Stomach (tissue), 9 donors: ENCODE results near the gene LUZP1. TPM values are rescaled to one million over a fixed set of nuclear protein-coding genes. Genes with fewer than 3 reads are reported as not detected.

Source experiments
- DNase-seq, 2 donors: peaks; one replicate each; pipeline versions ENCODE4 v3.0.0 to v3.0.0-alpha.2; 2013 to 2019
- H3K27ac ChIP-seq, 5 donors: fragments of 200-600 bp in 4 of 5; sonication (generic) in 4 of 5; one replicate each; pipeline ENCODE4 v1.5.1; 2013 to 2019; ENCODE audit warnings: mild to moderate bottlenecking in 1 of 5, moderate library complexity in 1 of 5
- H3K27me3 ChIP-seq, 3 donors: fragments of 200-600 bp; sonication (generic); one replicate each; pipeline ENCODE4 v1.5.1; 2017 to 2019; ENCODE audit warnings: mixed run types in 1 of 3
- H3K36me3 ChIP-seq, 4 donors: fragments of 200-600 bp; sonication (generic); 1 replicate in 3 of 4; 2 replicates in 1 of 4; pipeline ENCODE4 v1.5.1; 2016 to 2019
- H3K4me1 ChIP-seq, 4 donors: fragments of 200-600 bp; sonication (generic); one replicate each; pipeline ENCODE4 v1.5.1; 2016 to 2019
- H3K4me3 ChIP-seq, 4 donors: fragments of 200-600 bp; sonication (generic) in 3 of 4; one replicate each; pipeline ENCODE4 v1.5.1; 2016 to 2019; ENCODE audit warnings: mild to moderate bottlenecking in 1 of 4
- H3K9me3 ChIP-seq, 4 donors: fragments of 200-600 bp; sonication (generic); one replicate each; pipeline ENCODE4 v1.5.1; 2016 to 2019
- EP300 ChIP-seq: sonication (generic); formaldehyde crosslinking; IDR thresholded peaks from one replicate; pipeline ENCODE4 v1.6.1; 2017; ENCODE audit warnings: antibody characterized with exemption
- POLR2A ChIP-seq, 4 donors: fragments of 450-650 bp; IDR thresholded peaks; one replicate each; pipeline ENCODE4 v1.6.1; 2016; ENCODE audit warnings: antibody characterized with exemption in 4 of 4, control low read depth in 2 of 4, mild to moderate bottlenecking in 1 of 4, moderate library complexity in 1 of 4
- POLR2AphosphoS5 ChIP-seq, 3 donors: sonication (generic); formaldehyde crosslinking; IDR thresholded peaks; one replicate each; pipeline ENCODE4 v1.6.1; 2016; ENCODE audit warnings: antibody characterized with exemption in 3 of 3
- WGBS, 5 donors: extraction: QIAGEN DNeasy Blood & Tissue Kit in 3 of 5; methylation state at CpG; one replicate each; pipeline versions ENCODE4 v1.1.5 to v1.1.7; 2013 to 2018; 5-methylcytosine and 5-hydroxymethylcytosine counted together
- intact Hi-C: fragments of 100-400 bp; cut with DNase I; formaldehyde crosslinking; loops from one replicate; pipeline ENCODE4 v1.15.1; 2023; ENCODE audit warnings: low total_unique reads
- polyA plus RNA-seq, 3 donors: library from polyadenylated mRNA; stranded (reverse); fragments of 200-250 nt; gene quantifications; one replicate each; pipeline ENCODE4 v1.2.3, GENCODE V29; 2013
- small RNA-seq, 4 donors: library from RNA; depleted of rRNA; stranded (forward); fragments of <200 nt; gene quantifications; one replicate each; pipeline ENCODE3, GENCODE V24; 2016
- total RNA-seq, 5 donors: library from RNA; depleted of rRNA; stranded (reverse); fragments of >200 nt; gene quantifications; one replicate each; pipeline versions ENCODE4 v1.1.0 to v1.2.3, GENCODE V29; 2014 to 2016
- TF ChIP-seq, protein P1 (sequence below), 7 experiments: fragments of 450-650 bp in 4 of 7; fragments of 200-600 bp in 3 of 7; sonication (generic) in 3 of 7; IDR thresholded peaks; one replicate each; pipeline ENCODE4 v1.5.1; 2016 to 2019; ENCODE audit warnings: antibody characterized with exemption in 7 of 7, control low read depth in 2 of 7, mild to moderate bottlenecking in 1 of 7
- donor health status: healthy with polysubstance abuse.
- donor health status: Bipolar disorder and iron deficiency.
- donor health status: healthy.

LUZP1 gene
- total and polyA plus RNA-seq, 8 donors: 2.6 to 20.4 (median 13.4) TPM

DNA sequence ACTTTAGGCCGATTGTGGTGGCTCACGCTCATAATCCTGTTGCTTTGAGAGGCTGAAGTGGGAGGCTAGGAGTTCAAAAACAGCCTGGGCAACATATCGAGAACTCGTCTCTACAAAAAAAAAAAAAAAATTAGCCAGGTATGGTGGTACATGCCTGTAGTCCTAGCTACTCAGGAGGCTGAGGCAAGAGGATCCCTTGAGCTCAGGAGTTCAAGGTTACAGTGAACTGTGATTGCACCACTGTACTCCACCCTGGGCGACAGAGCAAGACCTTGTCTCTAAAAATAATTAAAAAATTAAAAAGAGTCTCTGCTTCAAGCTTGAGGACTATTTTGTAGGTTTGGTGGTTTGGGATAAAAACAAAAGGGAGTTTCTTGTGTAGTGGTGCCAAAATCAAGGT, 128.1 kb downstream of the LUZP1 start:
- no peak overlapping the region for H3K27ac ChIP-seq
- DNase-seq: no peak
- H3K4me1 ChIP-seq: peaks cover 0 to 44% (median 9%) of the 10 kb centered on the region in 4 donors
- no peaks in the 10 kb centered on the region for H3K9me3 ChIP-seq
- intact Hi-C loops: no loop called here
- H3K36me3 ChIP-seq: peaks cover 0 to 7% (median 3%) of the 10 kb centered on the region in 4 donors
- no peaks in the 10 kb centered on the region for H3K27me3 ChIP-seq
- TF ChIP-seq, protein P1, sequence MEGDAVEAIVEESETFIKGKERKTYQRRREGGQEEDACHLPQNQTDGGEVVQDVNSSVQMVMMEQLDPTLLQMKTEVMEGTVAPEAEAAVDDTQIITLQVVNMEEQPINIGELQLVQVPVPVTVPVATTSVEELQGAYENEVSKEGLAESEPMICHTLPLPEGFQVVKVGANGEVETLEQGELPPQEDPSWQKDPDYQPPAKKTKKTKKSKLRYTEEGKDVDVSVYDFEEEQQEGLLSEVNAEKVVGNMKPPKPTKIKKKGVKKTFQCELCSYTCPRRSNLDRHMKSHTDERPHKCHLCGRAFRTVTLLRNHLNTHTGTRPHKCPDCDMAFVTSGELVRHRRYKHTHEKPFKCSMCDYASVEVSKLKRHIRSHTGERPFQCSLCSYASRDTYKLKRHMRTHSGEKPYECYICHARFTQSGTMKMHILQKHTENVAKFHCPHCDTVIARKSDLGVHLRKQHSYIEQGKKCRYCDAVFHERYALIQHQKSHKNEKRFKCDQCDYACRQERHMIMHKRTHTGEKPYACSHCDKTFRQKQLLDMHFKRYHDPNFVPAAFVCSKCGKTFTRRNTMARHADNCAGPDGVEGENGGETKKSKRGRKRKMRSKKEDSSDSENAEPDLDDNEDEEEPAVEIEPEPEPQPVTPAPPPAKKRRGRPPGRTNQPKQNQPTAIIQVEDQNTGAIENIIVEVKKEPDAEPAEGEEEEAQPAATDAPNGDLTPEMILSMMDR (IDR thresholded peaks at IDR 0.05): no peak
- TF ChIP-seq POLR2A (IDR thresholded peaks at IDR 0.05) (no peak), POLR2AphosphoS5 (IDR thresholded peaks at IDR 0.05) (no peak), EP300 (no peak)
- H3K4me3 ChIP-seq: no peak overlapping the region
- 92 to 98% (median 95%) methylated on average over 5 of the region's 5 CpGs for WGBS, 5 donors

DNA sequence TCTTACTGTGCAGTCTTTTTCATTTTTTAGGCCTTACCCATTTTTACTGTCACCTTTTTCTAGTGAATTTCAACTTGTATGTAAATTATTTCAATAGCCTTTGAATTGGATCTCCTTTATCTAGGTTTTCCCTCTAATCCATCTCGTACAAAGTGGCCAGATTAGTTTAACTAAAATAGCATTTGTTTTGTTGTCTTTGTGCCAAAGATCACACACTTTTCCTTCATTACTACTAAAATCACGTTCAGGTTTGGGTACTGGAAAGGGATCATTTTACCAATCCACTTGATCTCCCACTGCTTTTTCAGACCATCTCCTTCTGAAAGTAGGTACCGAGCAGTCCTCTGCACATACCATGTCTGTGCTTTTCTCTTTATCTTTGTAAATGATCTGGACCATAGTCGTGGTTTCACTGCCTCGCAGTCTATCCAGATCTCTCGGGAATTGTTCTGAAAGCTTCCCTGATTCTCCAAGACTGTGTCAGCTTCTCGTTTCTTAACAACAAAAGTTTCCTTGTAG, 129.3 kb downstream of the LUZP1 start:
- TF ChIP-seq, protein P1 (IDR thresholded peaks at IDR 0.05): no peak
- no peak for TF ChIP-seq POLR2A (IDR thresholded peaks at IDR 0.05)
- no peak for TF ChIP-seq EP300
- TF ChIP-seq POLR2AphosphoS5 (IDR thresholded peaks at IDR 0.05): no peak
- DNase-seq: no peak
- no peak overlapping the region for H3K27ac ChIP-seq
- H3K36me3 ChIP-seq: peaks cover 0 to 2% (median 0%) of the 10 kb centered on the region in 4 donors
- 46 to 61% (median 55%) methylated on average over 7 of the region's 7 CpGs for WGBS, 5 donors
- no peaks in the 10 kb centered on the region for H3K27me3 ChIP-seq
- intact Hi-C loops: no loop called here
- no peaks in the 10 kb centered on the region for H3K9me3 ChIP-seq
- peaks cover 0 to 34% (median 8%) of the 10 kb centered on the region in 4 donors for H3K4me1 ChIP-seq
- no peak overlapping the region for H3K4me3 ChIP-seq

DNA sequence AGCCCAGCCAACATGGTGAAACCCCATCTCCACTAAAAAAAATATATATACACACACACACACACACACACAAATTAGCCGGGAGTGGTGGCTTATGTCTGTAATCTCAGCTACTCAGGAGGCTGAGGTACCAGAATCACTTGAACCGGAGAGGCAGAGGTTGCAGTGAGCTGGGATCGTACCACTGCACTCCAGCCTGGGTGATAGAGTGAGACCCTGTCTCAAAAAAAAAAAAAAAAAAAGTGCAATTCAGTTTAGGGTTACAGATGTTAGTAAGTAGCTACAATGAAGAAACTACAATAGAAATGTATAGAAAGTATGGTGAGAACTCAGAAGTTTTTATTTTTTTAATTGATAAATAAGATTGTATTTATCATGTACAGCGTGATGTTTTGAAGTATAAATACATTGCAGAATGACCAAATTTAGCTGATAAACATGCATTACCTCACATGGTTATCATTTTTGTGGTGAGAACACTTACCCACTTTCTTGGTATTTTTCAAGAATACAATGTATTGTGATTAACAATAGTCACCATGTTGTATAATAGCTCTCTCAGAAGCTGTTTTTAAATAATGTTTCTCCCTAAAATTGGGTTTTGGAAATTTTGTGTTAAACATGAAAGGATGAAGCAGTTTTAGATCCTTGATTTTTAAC, 131.4 kb downstream of the LUZP1 start:
- DNase-seq: no peak
- peaks cover 0 to 39% (median 12%) of the 10 kb centered on the region in 4 donors for H3K4me1 ChIP-seq
- H3K27ac ChIP-seq: no peak overlapping the region
- no peaks in the 10 kb centered on the region for H3K36me3 ChIP-seq
- WGBS, 5 donors: 91 to 95% (median 93%) methylated on average over 4 of the region's 4 CpGs
- no peaks in the 10 kb centered on the region for H3K9me3 ChIP-seq
- no peak for TF ChIP-seq EP300
- no peak for TF ChIP-seq POLR2A (IDR thresholded peaks at IDR 0.05)
- no peak for TF ChIP-seq POLR2AphosphoS5 (IDR thresholded peaks at IDR 0.05)
- TF ChIP-seq, protein P1 (IDR thresholded peaks at IDR 0.05): no peak
- intact Hi-C loops: no loop called here
- no peak overlapping the region for H3K4me3 ChIP-seq
- no peaks in the 10 kb centered on the region for H3K27me3 ChIP-seq

DNA sequence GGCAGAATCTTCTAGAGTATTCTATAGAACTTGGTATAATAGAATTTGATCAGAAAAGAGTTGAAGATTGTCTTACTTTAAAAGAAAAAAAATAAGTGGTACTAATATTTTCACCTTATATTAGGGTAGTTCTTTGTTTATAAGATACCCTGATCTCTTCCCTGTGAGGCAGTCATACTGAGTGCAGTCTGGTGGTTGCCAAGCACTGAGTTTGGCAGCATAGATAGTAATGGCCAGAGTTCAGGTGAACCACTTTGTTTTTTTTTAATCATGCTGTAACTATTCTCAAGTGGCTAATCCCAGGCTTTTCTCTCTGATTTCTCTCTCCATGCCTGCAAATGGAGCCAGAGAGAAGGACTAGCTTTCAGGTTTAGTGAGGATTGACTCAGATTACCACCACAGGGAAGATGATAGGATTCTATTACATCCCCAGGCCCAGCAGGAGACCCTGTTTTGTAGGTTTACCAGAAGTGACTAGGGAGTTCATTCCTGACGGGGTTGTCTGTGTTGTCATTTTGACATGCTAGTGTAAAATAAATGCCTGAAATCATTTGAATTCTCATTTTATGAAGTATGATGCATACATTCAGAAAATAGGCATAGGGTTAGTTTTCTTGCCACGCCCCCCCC, 132.7 kb downstream of the LUZP1 start:
- no peaks in the 10 kb centered on the region for H3K36me3 ChIP-seq
- TF ChIP-seq POLR2AphosphoS5 (IDR thresholded peaks at IDR 0.05) (no peak), EP300 (no peak), POLR2A (IDR thresholded peaks at IDR 0.05) (no peak)
- TF ChIP-seq, protein P1 (IDR thresholded peaks at IDR 0.05): no peak
- WGBS, 5 donors: 63 to 91% (median 89%) methylated on average over 2 of the region's 2 CpGs

More for the DNA sequence above, 132.7 kb downstream of the LUZP1 start:
- no peak for DNase-seq
- no peaks in the 10 kb centered on the region for H3K27me3 ChIP-seq
- H3K9me3 ChIP-seq: no peaks in the 10 kb centered on the region
- H3K27ac ChIP-seq: no peak overlapping the region
- peaks cover 0 to 39% (median 13%) of the 10 kb centered on the region in 4 donors for H3K4me1 ChIP-seq
- H3K4me3 ChIP-seq: no peak overlapping the region
- intact Hi-C loops: no loop called here

Small RNA genes lying within 50 kb of the gene (small RNA-seq; reads per million reads assigned to genes)
- 0 reads per million in 4 donors for gene MIR3115
- gene MIR4419A: 0 reads per million in 4 donors
- gene RNU6-135P: 0 reads per million in 4 donors
- gene RNU6-514P: 0 reads per million in 4 donors

Other genes starting within 250 kb of the LUZP1 start
- gene LACTBL1, start 196.0 kb downstream of the LUZP1 start, total RNA-seq: not detected
- gene LACTBL1, start 196.0 kb downstream of the LUZP1 start, polyA plus RNA-seq: not detected
- not detected for gene TEX46, start 153.0 kb downstream of the LUZP1 start, total RNA-seq
- not detected for gene TEX46, start 153.0 kb downstream of the LUZP1 start, polyA plus RNA-seq
- gene KDM1A, start 149.4 kb downstream of the LUZP1 start, total RNA-seq: 10 to 100 TPM; 27.4 to 78.9 (median 39.3) TPM
- gene KDM1A, start 149.4 kb downstream of the LUZP1 start, polyA plus RNA-seq: 10 to 100 TPM; 17.1 to 30.4 (median 20.9) TPM
- under 1 TPM in 1 of 5 donors, not detected in 4; 0.58 TPM for gene HTR1D, start 48.6 kb upstream of the LUZP1 start, total RNA-seq
- gene HTR1D, start 48.6 kb upstream of the LUZP1 start, polyA plus RNA-seq: under 1 TPM in 1 of 3 donors, not detected in 2; 0.19 TPM
- 100 to 1,000 TPM in 1 of 5 donors, 10 to 100 TPM in 4; 27.8 to 182 (median 41.5) TPM for gene HNRNPR, start 175.4 kb upstream of the LUZP1 start, total RNA-seq
- gene HNRNPR, start 175.4 kb upstream of the LUZP1 start, polyA plus RNA-seq: 10 to 100 TPM; 54.9 to 77.0 (median 58.8) TPM
- gene ZNF436, start 201.0 kb upstream of the LUZP1 start, total RNA-seq: 10 to 100 TPM in 3 of 5 donors, 1 to 10 TPM in 2; 7.0 to 29.9 (median 17.1) TPM
- 10 to 100 TPM in 1 of 3 donors, 1 to 10 TPM in 2; 3.1 to 11.4 (median 6.6) TPM for gene ZNF436, start 201.0 kb upstream of the LUZP1 start, polyA plus RNA-seq